ENCODE data around the gene FBXL20.

DNA sequence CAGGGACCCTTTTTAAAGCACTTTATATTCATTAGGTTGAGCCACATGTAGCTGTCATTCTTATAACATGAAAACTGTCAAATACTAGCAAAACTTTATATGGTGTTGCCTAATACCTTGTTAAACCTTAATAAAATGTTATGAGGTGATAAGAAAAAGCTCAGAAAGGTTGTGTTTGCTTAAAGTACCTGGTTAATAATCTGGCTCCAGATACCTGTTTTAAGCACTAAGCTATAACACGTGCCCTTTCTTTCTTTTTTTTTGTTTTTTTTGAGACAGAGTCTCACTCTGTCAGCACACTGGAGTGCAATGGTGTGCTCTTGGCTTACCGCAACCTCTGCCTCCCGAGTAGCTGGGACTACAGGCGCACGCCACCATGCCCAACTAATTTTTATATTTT is 116.7 kb downstream of the FBXL20 start:
- TF ChIP-seq, protein P1, sequence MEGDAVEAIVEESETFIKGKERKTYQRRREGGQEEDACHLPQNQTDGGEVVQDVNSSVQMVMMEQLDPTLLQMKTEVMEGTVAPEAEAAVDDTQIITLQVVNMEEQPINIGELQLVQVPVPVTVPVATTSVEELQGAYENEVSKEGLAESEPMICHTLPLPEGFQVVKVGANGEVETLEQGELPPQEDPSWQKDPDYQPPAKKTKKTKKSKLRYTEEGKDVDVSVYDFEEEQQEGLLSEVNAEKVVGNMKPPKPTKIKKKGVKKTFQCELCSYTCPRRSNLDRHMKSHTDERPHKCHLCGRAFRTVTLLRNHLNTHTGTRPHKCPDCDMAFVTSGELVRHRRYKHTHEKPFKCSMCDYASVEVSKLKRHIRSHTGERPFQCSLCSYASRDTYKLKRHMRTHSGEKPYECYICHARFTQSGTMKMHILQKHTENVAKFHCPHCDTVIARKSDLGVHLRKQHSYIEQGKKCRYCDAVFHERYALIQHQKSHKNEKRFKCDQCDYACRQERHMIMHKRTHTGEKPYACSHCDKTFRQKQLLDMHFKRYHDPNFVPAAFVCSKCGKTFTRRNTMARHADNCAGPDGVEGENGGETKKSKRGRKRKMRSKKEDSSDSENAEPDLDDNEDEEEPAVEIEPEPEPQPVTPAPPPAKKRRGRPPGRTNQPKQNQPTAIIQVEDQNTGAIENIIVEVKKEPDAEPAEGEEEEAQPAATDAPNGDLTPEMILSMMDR (IDR thresholded peaks at IDR 0.05): no peak
- TF ChIP-seq POLR2AphosphoS5 (IDR thresholded peaks at IDR 0.05): no peak

Data from prostate gland (tissue), 2 donors.